ENCODE data around the gene CRMP1. TPM values are rescaled to one million over a fixed set of nuclear protein-coding genes. Genes with fewer than 3 reads are reported as not detected.

Gene CRMP1
- total and polyA plus RNA-seq, 9 of the 15 experiments (the other 6 are each of a cell fraction or from before 2014, with no cell fraction given) = 0.03 to 0.04 TPM; not detected in 7

DNA sequence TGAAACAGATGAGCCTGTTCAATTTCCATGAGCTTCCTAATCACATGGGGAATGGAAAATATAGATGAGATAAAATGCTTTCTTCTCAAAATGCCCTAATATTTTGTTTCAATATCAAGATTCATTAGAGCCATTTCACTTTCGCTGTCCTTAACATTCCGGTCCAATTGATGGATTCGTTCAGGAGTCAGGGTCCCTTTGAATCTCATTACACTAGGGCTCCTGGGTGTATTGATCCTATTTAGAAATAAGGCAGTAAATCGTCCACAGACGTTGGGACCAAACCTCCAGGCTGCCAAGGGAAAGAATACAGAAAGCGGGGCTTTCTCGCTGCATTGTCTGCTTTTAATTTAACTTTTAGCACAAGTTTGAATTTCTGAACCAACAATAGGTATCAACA lies 20.6 kb upstream of the CRMP1 start (continued):
- no peak for TF ChIP-seq CUX1 (CRISPR knock-in tag; IDR thresholded peaks at IDR 0.05)

GRCh38 chr4:5912614-5913019 lies 19.7 kb upstream of the CRMP1 start:
- Histone ChIP-seq H3K4me2 (ENCODE audit: insufficient read depth, low read length) (no peak overlapping the region), H2AFZ (ENCODE audit: low read depth, low read length) (no peak overlapping the region), H4K20me1 (replicated peaks; ENCODE audit: control insufficient read depth, insufficient read depth, low read length) (no peaks in the 10 kb centered on the region), H3K27me3 (ENCODE audit: control insufficient read depth in 2 of 2, insufficient read depth in 2 of 2, low read length in 2 of 2) (peaks cover 0 to 5% of the 10 kb centered on the region in 2 experiments; a peak in 1 of 5 replicates), H3K4me1 (replicated peaks in 1 of 2; ENCODE audit: control insufficient read depth in 2 of 2, insufficient read depth in 2 of 2, low read length in 2 of 2) (no peaks in the 10 kb centered on the region), H3K4me3 (no peak overlapping the region), H3K79me2 (ENCODE audit: control insufficient read depth, insufficient read depth, low read length) (no peaks in the 10 kb centered on the region), H3K9me3 (replicated peaks; ENCODE audit: control insufficient read depth, insufficient read depth, low read depth, low read length) (no peaks in the 10 kb centered on the region), H3K9me1 (ENCODE audit: control insufficient read depth, insufficient read depth, low read length) (no peaks in the 10 kb centered on the region), H3K27ac (ENCODE audit: extremely low read depth, low read depth, low read length) (no peak overlapping the region), H3K9ac (ENCODE audit: insufficient read depth in 1 of 2, low read depth in 2 of 2, low read length in 2 of 2) (no peak overlapping the region), H3K36me3 (ENCODE audit: control insufficient read depth, insufficient read depth, low read length) (no peaks in the 10 kb centered on the region)
- intact Hi-C loops (cut with micrococcal nuclease) = no loop called here
- 0% methylated on average over 1 of the region's 1 CpG for WGBS (ENCODE audit: insufficient coverage, low coverage, missing lambda C conversion rate)
- ATAC-seq (no peak), FAIRE-seq (no peak), DNase-seq (ENCODE audit: extremely low read depth in 1 of 4, low spot score in 3 of 4) (no peak)
- in situ Hi-C loops (cut with MboI) = no loop called here
- CTCF ChIA-PET (ENCODE audit: low intra/inter-chr PET ratio) = no interaction called here
- POLR2A ChIA-PET = no interaction called here
- BruUV-seq (replicated peaks) = no TSS peak
- TF ChIP-seq BDP1 (IDR thresholded peaks at IDR 0.05; ENCODE audit: insufficient read depth, insufficient read length) (no peak), ZNF140 (CRISPR knock-in tag; IDR thresholded peaks at IDR 0.05) (no peak), SIN3A (IDR thresholded peaks at IDR 0.05; ENCODE audit: borderline replicate concordance in 2 of 2, control insufficient read depth in 1 of 2, low read depth in 2 of 2, low read length in 2 of 2) (no peak), EP400 (IDR thresholded peaks at IDR 0.05) (no peak), ZNF436 (CRISPR knock-in tag; IDR thresholded peaks at IDR 0.05) (no peak), PHF21A (IDR thresholded peaks at IDR 0.05; ENCODE audit: borderline replicate concordance, low read depth) (no peak), NR3C1 (CRISPR knock-in tag; IDR thresholded peaks at IDR 0.05) (no peak), ZNF75A (CRISPR knock-in tag; IDR thresholded peaks at IDR 0.05) (no peak), ATF1 (CRISPR knock-in tag; IDR thresholded peaks at IDR 0.05) (no peak), ATF1 (tag; IDR thresholded peaks at IDR 0.05) (no peak), ZNF589 (CRISPR knock-in tag; IDR thresholded peaks at IDR 0.05; ENCODE audit: low read depth) (no peak), HNRNPH1 (optimal IDR thresholded peaks at IDR 0.05; ENCODE audit: low read depth, low read length) (no peak)
- TF ChIP-seq, protein P1, sequence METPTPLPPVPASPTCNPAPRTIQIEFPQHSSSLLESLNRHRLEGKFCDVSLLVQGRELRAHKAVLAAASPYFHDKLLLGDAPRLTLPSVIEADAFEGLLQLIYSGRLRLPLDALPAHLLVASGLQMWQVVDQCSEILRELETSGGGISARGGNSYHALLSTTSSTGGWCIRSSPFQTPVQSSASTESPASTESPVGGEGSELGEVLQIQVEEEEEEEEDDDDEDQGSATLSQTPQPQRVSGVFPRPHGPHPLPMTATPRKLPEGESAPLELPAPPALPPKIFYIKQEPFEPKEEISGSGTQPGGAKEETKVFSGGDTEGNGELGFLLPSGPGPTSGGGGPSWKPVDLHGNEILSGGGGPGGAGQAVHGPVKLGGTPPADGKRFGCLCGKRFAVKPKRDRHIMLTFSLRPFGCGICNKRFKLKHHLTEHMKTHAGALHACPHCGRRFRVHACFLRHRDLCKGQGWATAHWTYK (CRISPR knock-in tag; IDR thresholded peaks at IDR 0.05) = no peak
